Activated CD4-positive, alpha-beta memory T cell treated with anti-CD3 and anti-CD28 coated beads for 36 hours (primary cell): ENCODE results near the gene CFAP97D2. TPM values are rescaled to one million over a fixed set of nuclear protein-coding genes. Genes with fewer than 3 reads are reported as not detected.
"Not testable (repeated sequence)": the region's sequence is repeated elsewhere in the genome, so short reads cannot be mapped to it uniquely, and the experiment has no call there.

Source experiments
- CTCF ChIA-PET: fragments of 350-600 bp; sonication (Branson Sonifier 250); formaldehyde crosslinking; loops from one replicate; lab custom pipeline; 2021; ENCODE audit warnings: antibody characterized with exemption, inconsistent platforms; lab: Charles Lee
- POLR2A ChIA-PET: fragments of 350-600 bp; sonication (Branson Sonifier 250); formaldehyde crosslinking; loops from one replicate; lab custom pipeline; 2021; ENCODE audit warnings: antibody characterized with exemption; lab: Charles Lee
- DNase-seq: peaks from one replicate; pipeline ENCODE4 v3.0.0-alpha.2; 2020
- H3K27ac Mint-ChIP-seq: one replicate; pipeline ENCODE4 v1.8.0; 2021; ENCODE audit warnings: mixed read lengths
- H3K27me3 Mint-ChIP-seq: one replicate; pipeline ENCODE4 v1.8.0; 2021; ENCODE audit warnings: mixed read lengths
- H3K36me3 Mint-ChIP-seq: one replicate; pipeline ENCODE4 v1.8.0; 2021; ENCODE audit warnings: mixed read lengths
- H3K4me1 Mint-ChIP-seq: one replicate; pipeline ENCODE4 v1.8.0; 2021; ENCODE audit warnings: low read depth, mixed read lengths
- H3K4me3 Mint-ChIP-seq: one replicate; pipeline ENCODE4 v1.8.0; 2021; ENCODE audit warnings: mild to moderate bottlenecking, mixed read lengths
- H3K9me3 Mint-ChIP-seq: one replicate; pipeline ENCODE4 v1.8.0; 2021; ENCODE audit warnings: mixed read lengths
- intact Hi-C: fragments of 100-400 bp; cut with micrococcal nuclease; formaldehyde crosslinking; loops from one replicate; pipeline ENCODE4 v1.15.1; 2023
- microRNA-seq: library from miRNA; unstranded; fragments of <30 nt; microRNA quantifications from one replicate; pipeline ENCODE4 v1.2.0, GENCODE V29; 2022; ENCODE audit warnings: borderline number of aligned reads, borderline microRNAs expressed, borderline replicate concordance
- total RNA-seq, 2 experiments: library from RNA; stranded (reverse); gene quantifications; one replicate each; pipeline ENCODE4 v1.2.3, GENCODE V29; 2021

CFAP97D2 gene
- total RNA-seq, 2 experiments from 2014 or later, result not detected

DNA sequence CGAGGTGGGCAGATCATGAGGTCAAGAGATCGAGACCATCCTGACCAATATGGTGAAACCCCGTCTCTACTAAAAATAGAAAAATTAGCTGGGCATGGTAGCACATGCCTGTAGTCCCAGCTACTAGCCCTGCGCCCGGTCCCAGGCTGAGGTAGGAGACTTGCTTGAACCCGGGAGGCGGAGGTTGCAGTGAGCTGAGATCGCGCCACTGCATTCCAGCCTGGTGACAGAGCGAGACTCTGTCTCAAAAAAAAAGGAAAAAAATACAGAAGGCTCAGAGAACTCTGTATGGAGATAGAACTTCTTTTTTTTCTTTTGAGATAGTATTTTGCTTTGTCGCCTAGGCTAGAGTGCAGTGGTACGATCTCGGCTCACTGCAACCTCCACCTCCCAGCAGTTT is 85.3 kb downstream of the CFAP97D2 start:
- H3K4me3 Mint-ChIP-seq, DNase-seq, H3K9me3 Mint-ChIP-seq, POLR2A ChIA-PET, H3K27me3 Mint-ChIP-seq, H3K27ac Mint-ChIP-seq, CTCF ChIA-PET, intact Hi-C loops: not testable (repeated sequence)
- H3K4me1 Mint-ChIP-seq, result peaks cover 48% of the 10 kb centered on the region
- H3K36me3 Mint-ChIP-seq, result peaks cover 67% of the 10 kb centered on the region

DNA sequence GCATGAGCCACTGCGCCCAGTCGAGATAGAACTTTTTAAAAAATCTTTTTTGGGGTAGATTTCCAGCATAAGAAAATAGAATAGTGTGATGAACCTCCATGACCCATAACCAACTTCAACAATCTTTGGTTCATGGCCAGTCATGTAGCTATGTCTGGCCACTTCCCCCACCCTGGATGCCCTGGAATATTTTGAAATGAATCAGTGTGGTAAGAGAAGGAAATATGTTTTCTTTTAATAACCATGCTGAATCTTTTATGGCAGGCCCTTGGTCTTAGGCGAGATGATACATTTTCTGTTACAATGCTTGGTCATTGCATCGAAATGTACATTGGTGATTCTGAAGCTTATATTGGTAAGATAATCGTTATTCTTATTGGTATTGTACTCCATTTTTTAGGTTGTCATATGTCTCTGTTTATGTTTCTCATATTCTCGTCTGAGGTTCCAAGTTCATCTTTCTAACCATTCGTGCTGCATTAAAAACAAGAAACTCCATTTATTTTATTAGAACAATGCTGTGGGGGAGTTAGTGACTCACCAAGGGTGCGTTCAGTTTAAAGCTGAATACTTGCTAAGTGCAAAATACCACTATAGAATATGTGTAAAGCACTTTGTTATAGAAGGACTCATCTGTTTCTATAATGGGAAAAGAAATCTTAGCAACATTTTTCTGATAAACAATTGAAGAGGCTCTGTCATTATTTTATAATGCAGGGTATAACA is 86.0 kb downstream of the CFAP97D2 start:
- DNase-seq, result no peak
- H3K4me1 Mint-ChIP-seq, result peaks cover 50% of the 10 kb centered on the region
- H3K4me3 Mint-ChIP-seq, result no peak overlapping the region
- H3K27ac Mint-ChIP-seq, result no peak overlapping the region
- H3K36me3 Mint-ChIP-seq, result peaks cover 63% of the 10 kb centered on the region
- no peaks in the 10 kb centered on the region for H3K9me3 Mint-ChIP-seq
- H3K27me3 Mint-ChIP-seq, result no peaks in the 10 kb centered on the region
- ChIA-PET POLR2A (no interaction called here), CTCF (interaction anchor here (1.3 kb wide), 1 partner anchor 77 kb away, joined by 4 read pairs; no protein-coding TSS in a partner anchor)
- intact Hi-C loops, result no loop called here

DNA sequence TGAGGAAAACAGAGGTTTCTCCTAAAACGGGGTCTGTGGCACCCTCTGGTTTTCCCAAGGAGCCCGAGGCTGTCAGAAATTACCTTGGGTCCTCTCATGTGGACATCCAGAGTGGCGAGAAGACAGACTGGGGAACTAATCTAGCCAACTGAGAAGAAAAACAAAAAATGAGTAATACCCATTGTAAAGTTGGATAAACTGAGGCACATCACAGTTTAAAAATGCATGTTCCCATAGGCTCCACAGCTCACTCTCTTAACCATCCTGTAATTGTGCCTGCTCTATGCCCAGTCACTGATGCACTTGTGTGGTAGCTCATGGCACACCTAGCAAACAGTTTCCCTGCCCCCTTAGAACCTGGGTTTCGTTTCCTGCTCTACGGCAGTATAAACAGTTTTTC is 87.2 kb downstream of the CFAP97D2 start:
- no peaks in the 10 kb centered on the region for H3K27me3 Mint-ChIP-seq
- peaks cover 47% of the 10 kb centered on the region for H3K4me1 Mint-ChIP-seq
- H3K36me3 Mint-ChIP-seq, result peaks cover 58% of the 10 kb centered on the region
- intact Hi-C loops, result no loop called here
- H3K27ac Mint-ChIP-seq, result no peak overlapping the region
- no peaks in the 10 kb centered on the region for H3K9me3 Mint-ChIP-seq
- no peak for DNase-seq
- POLR2A ChIA-PET, result no interaction called here
- CTCF ChIA-PET, result interaction anchor here (1.3 kb wide), 1 partner anchor 76 kb away, joined by 4 read pairs; no protein-coding TSS in a partner anchor
- H3K4me3 Mint-ChIP-seq, result no peak overlapping the region

DNA sequence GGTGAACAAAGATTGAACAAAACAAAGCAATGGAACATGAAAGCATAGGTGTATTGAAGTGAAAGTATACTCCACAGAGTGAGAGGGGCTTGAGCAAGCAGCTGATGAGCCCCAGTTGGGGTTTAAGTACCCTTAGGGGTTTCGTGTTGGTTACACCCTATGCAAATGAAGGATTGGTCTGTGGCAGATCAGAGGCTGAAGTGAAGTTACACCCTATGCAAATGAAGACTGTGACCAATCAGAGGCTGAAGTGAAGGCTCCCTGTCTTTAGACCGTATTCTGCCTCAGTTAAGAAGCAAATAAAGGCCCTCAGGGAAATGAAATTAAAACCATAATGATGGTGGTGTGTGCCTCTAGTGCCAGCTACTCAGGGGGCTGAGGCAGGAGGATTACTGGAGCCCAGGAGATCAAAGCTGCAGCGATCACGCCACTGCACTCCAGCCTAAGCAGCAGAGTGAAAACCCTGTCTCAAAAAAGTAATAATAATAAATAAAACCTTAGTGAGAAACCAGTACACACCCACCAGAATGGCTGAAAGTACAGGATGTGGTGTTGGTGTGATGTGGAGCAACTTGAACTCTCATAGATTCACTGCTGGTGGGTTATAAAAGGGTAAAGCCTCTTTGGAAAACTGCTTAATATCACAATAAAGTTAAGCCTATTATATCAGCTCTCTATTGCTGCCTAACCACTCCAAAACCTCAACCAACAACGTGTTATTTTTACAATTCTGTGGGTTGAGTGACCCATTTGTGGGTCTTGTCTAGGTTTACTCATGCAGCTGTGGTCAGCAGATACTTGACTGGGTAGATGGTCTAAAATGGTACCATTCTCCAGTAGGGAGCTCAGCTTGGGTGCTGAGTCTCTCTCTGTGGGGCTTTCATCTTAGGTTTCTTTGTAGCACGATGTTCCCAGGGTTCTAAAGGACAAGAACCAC is 89.6 kb downstream of the CFAP97D2 start:
- H3K27ac Mint-ChIP-seq, result peak overlapping the region; percentile 85
- peaks cover 59% of the 10 kb centered on the region for H3K36me3 Mint-ChIP-seq
- DNase-seq, result peak; percentile 39
- POLR2A ChIA-PET, result interaction anchor here (1.0 to 1.2 kb wide), 2 partner anchors 13 to 45 kb away, joined by 5 to 6 read pairs; partner anchors contain the start of gene UPF3A
- H3K27me3 Mint-ChIP-seq, result no peaks in the 10 kb centered on the region
- CTCF ChIA-PET, result no interaction called here
- intact Hi-C loops, result loop anchor here (1.0 kb wide), 1 partner anchor 12 kb away; no protein-coding TSS in a partner anchor
- H3K9me3 Mint-ChIP-seq, result no peaks in the 10 kb centered on the region
- no peak overlapping the region for H3K4me3 Mint-ChIP-seq
- peaks cover 29% of the 10 kb centered on the region for H3K4me1 Mint-ChIP-seq

DNA sequence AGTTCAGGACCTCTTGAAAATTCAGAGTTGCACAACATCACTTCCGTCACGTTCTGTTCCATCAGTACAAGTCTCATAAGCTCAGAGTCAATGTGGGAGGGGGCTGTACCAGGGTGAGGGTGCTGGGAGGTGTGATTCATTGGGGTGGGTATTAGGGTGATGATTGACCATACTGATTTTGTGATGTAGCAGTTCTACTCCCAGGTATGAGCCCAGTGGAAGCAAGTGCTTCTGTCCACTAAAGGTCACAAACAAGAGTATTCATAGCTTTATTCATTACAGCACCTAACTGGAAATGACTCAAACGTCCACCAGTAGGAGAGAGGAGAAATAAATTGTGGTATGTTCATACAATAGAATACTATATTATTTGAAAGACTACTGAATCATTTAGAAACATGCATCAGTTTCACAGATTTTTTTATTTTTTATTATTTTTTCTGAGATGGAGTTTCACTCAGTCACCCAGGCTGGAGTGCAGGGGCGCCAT is 90.3 kb downstream of the CFAP97D2 start:
- Mint-ChIP-seq H3K36me3 (peaks cover 58% of the 10 kb centered on the region), H3K27ac (peak overlapping the region; percentile 85), H3K9me3 (no peaks in the 10 kb centered on the region), H3K27me3 (no peaks in the 10 kb centered on the region), H3K4me3 (no peak overlapping the region), H3K4me1 (peaks cover 27% of the 10 kb centered on the region)
- ChIA-PET CTCF (no interaction called here), POLR2A (interaction anchor here (1.0 to 1.2 kb wide), 2 partner anchors 12 to 44 kb away, joined by 5 to 6 read pairs; partner anchors contain the start of gene UPF3A)
- peak; percentile 31 for DNase-seq
- intact Hi-C loops, result loop anchor here (1.0 kb wide), 1 partner anchor 11 kb away; no protein-coding TSS in a partner anchor

Small RNA genes lying within 50 kb of the gene (microRNA-seq; reads per million reads assigned to microRNA genes)
- gene MIR548AR, result not detected

Other genes with a start within 250 kb of the CFAP97D2 start
- 1 to 10 TPM; 1.5 to 1.8 TPM for gene C13orf46, start 205.2 kb upstream of the CFAP97D2 start, total RNA-seq
- gene RASA3, start 46.6 kb upstream of the CFAP97D2 start, total RNA-seq, result 10 to 100 TPM; 45.9 to 49.3 TPM
- gene CDC16, start 55.6 kb downstream of the CFAP97D2 start, total RNA-seq, result 10 to 100 TPM; 63.1 to 69.8 TPM
- gene UPF3A, start 102.3 kb downstream of the CFAP97D2 start, total RNA-seq, result 10 to 100 TPM; 46.8 to 48.5 TPM
- gene CHAMP1, start 135.2 kb downstream of the CFAP97D2 start, total RNA-seq, result 10 to 100 TPM; 53.6 to 55.4 TPM